CD8-positive, alpha-beta memory T cell (primary cell): ENCODE data around the gene PRDX5. TPM values are rescaled to one million over a fixed set of nuclear protein-coding genes. Genes with fewer than 3 reads are reported as not detected.
A peak's percentile ranks its signal among the peaks of the same experiment; 100 is the strongest.

Source experiments
- CTCF ChIA-PET: fragments of 350-600 bp; sonication (Branson Sonifier 250); formaldehyde crosslinking; loops from one replicate; lab custom pipeline; 2021; ENCODE audit warnings: antibody characterized with exemption; lab: Charles Lee
- POLR2A ChIA-PET: fragments of 350-600 bp; sonication (Branson Sonifier 250); formaldehyde crosslinking; loops from one replicate; lab custom pipeline; 2021; ENCODE audit warnings: antibody characterized with exemption; lab: Charles Lee
- DNase-seq, 5 donors: peaks; one replicate each; pipeline versions ENCODE4 v3.0.0 to v3.0.0-alpha.2; 2020 to 2022; ENCODE audit warnings: mixed read lengths in 1 of 5
- H3K27ac ChIP-seq: one replicate; pipeline ENCODE4 v1.7.0; 2013; ENCODE audit warnings: low read depth, mild to moderate bottlenecking, low read length, moderate library complexity
- H3K27me3 ChIP-seq: 2 replicates; pipeline ENCODE4 v1.7.0; 2013; ENCODE audit warnings: low read length, mild to moderate bottlenecking; ENCODE audit not compliant: insufficient read depth, poor library complexity, severe bottlenecking
- H3K36me3 ChIP-seq: 2 replicates; pipeline ENCODE4 v1.7.0; 2013; ENCODE audit warnings: mild to moderate bottlenecking, low read length, moderate library complexity; ENCODE audit not compliant: insufficient read depth
- H3K4me1 ChIP-seq: 2 replicates; pipeline ENCODE4 v1.7.0; 2013; ENCODE audit warnings: mild to moderate bottlenecking, low read length, moderate library complexity; ENCODE audit not compliant: insufficient read depth
- H3K4me3 ChIP-seq: 2 replicates; pipeline ENCODE4 v1.7.0; 2013; ENCODE audit warnings: mild to moderate bottlenecking, low read length
- H3K9me3 ChIP-seq: 2 replicates; pipeline ENCODE4 v1.7.0; 2013; ENCODE audit warnings: mild to moderate bottlenecking, low read length
- H3K27ac Mint-ChIP-seq, 8 donors: one replicate each; pipeline ENCODE4 v1.8.0; 2020 to 2021; ENCODE audit warnings: mixed read lengths in 8 of 8, mild to moderate bottlenecking in 6 of 8, inconsistent platforms in 3 of 8, moderate library complexity in 3 of 8
- H3K27me3 Mint-ChIP-seq, 2 donors: one replicate each; pipeline ENCODE4 v1.8.0; 2020 to 2021; ENCODE audit warnings: mixed read lengths in 2 of 2, mild to moderate bottlenecking in 1 of 2, moderate library complexity in 1 of 2
- H3K36me3 Mint-ChIP-seq, 3 donors: one replicate each; pipeline ENCODE4 v1.8.0; 2020 to 2021; ENCODE audit warnings: mixed read lengths in 3 of 3, inconsistent platforms in 1 of 3, mild to moderate bottlenecking in 1 of 3
- H3K4me1 Mint-ChIP-seq, 3 donors: one replicate each; pipeline ENCODE4 v1.8.0; 2020 to 2021; ENCODE audit warnings: mixed read lengths in 3 of 3, inconsistent platforms in 1 of 3, mild to moderate bottlenecking in 1 of 3
- H3K4me3 Mint-ChIP-seq, 7 donors: one replicate each; pipeline ENCODE4 v1.8.0; 2020 to 2021; ENCODE audit warnings: mixed read lengths in 7 of 7, mild to moderate bottlenecking in 6 of 7, moderate library complexity in 4 of 7, inconsistent platforms in 2 of 7
- H3K9me3 Mint-ChIP-seq, 5 donors: one replicate each; pipeline ENCODE4 v1.8.0; 2020 to 2022; ENCODE audit warnings: mixed read lengths in 5 of 5, mild to moderate bottlenecking in 3 of 5, moderate library complexity in 2 of 5, inconsistent platforms in 1 of 5
- polyA plus RNA-seq: library from polyadenylated mRNA; unstranded; fragments of 300-500 nt; fragmentation: Illumina TruSeq; gene quantifications from one replicate; pipeline ENCODE4 v1.2.3, GENCODE V29; 2021
- total RNA-seq, 2 experiments: library from RNA; stranded (reverse); gene quantifications; one replicate each; pipeline ENCODE4 v1.2.3, GENCODE V29; 2021

The PRDX5 gene
- total and polyA plus RNA-seq, 3 experiments from 2014 or later, result 114 to 170 (median 126) TPM

DNA sequence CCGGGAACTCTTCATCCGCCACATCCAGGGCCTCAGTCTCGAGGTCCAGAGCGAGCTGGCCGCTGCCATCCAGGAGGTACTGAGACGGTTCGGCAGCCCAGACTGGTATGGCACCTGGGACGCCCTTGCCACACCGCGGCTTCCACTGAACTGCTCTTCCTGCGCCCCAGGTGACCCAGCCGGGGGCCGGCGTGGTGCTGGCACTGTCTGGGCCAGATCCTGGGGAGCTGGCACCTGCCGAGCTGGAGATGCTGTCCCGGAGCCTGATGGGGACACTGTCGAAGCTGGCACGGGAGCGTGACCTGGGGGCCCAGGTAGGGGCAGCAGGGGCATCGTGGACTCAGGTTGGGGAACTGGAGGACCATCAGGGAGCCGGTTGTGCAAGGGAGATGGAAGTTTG is 23.5 kb downstream of the PRDX5 start:
- Histone ChIP-seq H3K9me3 (no peaks in the 10 kb centered on the region), H3K27ac (no peak overlapping the region), H3K4me1 (peaks cover 32% of the 10 kb centered on the region), H3K36me3 (peaks cover 7% of the 10 kb centered on the region), H3K4me3 (no peak overlapping the region), H3K27me3 (no peaks in the 10 kb centered on the region)
- Mint-ChIP-seq H3K4me1 (peaks cover 34 to 59% (median 37%) of the 10 kb centered on the region in 3 donors), H3K9me3 (no peaks in the 10 kb centered on the region), H3K4me3 (peak overlapping the region in 6 of 7 donors; percentile 38 to 95 (median 86)), H3K27ac (peak overlapping the region in 6 of 8 donors; percentile 73 to 99 (median 90)), H3K27me3 (peaks cover 0 to 2% of the 10 kb centered on the region in 2 donors), H3K36me3 (peaks cover 0 to 47% (median 7%) of the 10 kb centered on the region in 3 donors)
- POLR2A ChIA-PET, result interaction anchor here (2.1 kb wide), 1 partner anchor 24 kb away, joined by 16 read pairs; the partner anchor contains the start of genes PRDX5 and TRMT112
- CTCF ChIA-PET, result interaction anchor here (0.6 to 6.7 kb wide), 7 partner anchors 9 to 137 kb away, joined by 3 to 42 read pairs (median 10); partner anchors contain the start of genes PRDX5 and TRMT112
- DNase-seq, result no peak

DNA sequence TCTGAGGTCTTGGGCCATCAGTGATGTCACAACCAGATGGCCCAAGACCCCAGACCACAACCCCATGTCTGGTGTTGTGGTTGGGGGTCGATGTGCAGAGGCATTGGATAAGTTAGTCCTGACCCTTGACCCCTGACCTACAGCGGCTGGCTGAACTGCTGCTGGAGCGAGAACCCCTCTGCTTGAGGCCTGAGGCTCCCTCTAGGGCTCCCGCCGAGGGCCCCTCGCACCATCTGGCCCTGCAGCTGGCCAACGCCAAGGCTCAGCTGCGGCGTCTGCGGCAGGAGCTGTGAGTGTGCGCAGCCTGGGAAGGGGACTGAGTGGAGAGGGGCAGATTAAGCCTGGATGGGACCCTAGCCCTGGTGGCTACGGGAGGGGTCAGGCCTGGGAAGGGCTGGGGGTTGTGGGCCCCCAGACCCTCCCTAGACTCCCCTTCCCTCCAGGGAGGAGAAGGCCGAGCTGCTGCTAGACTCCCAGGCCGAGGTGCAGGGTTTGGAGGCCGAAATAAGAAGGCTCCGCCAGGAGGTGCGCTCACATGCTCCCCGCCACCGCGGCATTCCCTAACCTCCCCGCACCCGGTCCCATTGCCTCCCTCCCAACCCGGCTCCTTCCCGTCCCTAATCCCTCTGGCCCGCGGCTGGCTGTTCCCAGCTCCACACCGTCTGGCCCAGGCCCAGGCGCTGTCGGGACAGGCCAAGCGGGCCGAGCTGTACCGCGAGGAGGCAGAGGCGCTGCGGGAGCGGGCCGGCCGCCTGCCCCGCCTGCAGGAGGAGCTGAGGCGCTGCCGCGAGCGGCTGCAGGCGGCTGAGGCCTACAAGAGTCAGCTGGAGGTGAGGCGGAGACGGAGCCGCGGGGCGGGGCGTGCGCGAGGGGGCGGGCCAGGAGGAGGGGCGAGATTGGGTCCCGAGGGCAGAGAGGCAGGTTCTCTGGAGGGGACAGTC is 24.2 kb downstream of the PRDX5 start:
- peaks cover 34 to 59% (median 37%) of the 10 kb centered on the region in 3 donors for H3K4me1 Mint-ChIP-seq

DNA sequence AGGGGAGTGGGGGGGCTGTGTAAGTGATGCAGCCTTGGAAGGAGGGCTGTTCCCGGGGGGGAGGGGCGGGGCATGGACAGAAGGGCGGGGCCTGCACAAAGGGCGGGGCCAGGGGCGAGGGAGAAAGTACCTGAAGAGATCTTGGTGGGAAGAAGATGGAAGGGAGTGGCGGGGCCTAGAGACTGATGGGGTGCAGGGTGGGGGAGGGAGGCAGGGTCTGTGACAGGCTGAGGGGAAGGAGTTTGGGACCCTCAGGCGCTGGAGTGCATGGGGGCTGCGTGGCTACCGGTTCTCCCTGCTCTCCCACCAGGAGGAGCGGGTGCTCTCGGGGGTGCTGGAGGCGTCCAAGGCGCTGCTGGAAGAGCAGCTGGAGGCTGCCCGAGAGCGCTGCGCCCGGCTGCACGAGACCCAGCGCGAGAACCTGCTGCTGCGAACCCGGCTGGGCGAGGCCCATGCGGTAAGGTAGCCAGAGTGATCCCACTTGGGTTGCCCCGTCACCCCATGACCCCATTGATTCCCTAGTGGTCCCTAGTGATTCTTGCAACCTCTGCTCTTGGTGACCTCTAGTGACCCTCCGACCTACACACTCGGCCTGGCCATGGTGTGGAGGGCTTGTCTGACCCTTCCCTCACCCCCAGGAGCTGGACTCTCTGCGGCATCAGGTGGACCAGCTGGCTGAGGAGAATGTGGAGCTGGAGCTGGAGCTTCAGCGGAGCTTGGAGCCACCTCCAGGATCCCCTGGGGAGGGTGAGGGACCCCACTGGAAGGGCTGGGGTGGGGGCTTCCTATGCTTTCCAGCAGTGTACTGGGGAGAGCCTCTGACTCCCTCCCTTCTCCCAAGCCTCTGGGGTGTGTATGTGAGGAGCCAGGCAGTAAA is 25.2 kb downstream of the PRDX5 start:
- Histone ChIP-seq H3K27ac (no peak overlapping the region), H3K27me3 (no peaks in the 10 kb centered on the region), H3K4me3 (no peak overlapping the region), H3K36me3 (peaks cover 7% of the 10 kb centered on the region), H3K9me3 (no peaks in the 10 kb centered on the region), H3K4me1 (peaks cover 32% of the 10 kb centered on the region)
- peaks cover 30 to 50% (median 32%) of the 10 kb centered on the region in 3 donors for H3K4me1 Mint-ChIP-seq
- H3K27ac Mint-ChIP-seq, result peak overlapping the region in 5 of 8 donors; percentile 23 to 82 (median 74)
- no peak for DNase-seq
- ChIA-PET CTCF (interaction anchor here (1.0 to 6.7 kb wide), 6 partner anchors 11 to 138 kb away, joined by 3 to 42 read pairs (median 10); partner anchors contain the start of genes PRDX5 and TRMT112), POLR2A (interaction anchor here (0.7 to 2.1 kb wide), 3 partner anchors 12 to 25 kb away, joined by 3 to 16 read pairs (median 5); partner anchors contain the start of genes PRDX5, RPS6KA4 and TRMT112)
- no peaks in the 10 kb centered on the region for H3K9me3 Mint-ChIP-seq
- H3K4me3 Mint-ChIP-seq, result peak overlapping the region in 5 of 7 donors; percentile 16 to 70 (median 41)
- H3K36me3 Mint-ChIP-seq, result peaks cover 0 to 44% (median 5%) of the 10 kb centered on the region in 3 donors
- H3K27me3 Mint-ChIP-seq, result peaks cover 0 to 2% of the 10 kb centered on the region in 2 donors

More for the DNA sequence above, 24.2 kb downstream of the PRDX5 start:
- Mint-ChIP-seq H3K9me3 (no peaks in the 10 kb centered on the region), H3K4me3 (peak overlapping the region in 6 of 7 donors; percentile 27 to 87 (median 58)), H3K36me3 (peaks cover 0 to 48% (median 7%) of the 10 kb centered on the region in 3 donors), H3K27me3 (peaks cover 0 to 2% of the 10 kb centered on the region in 2 donors), H3K27ac (peak overlapping the region in 5 of 8 donors; percentile 23 to 79 (median 74))
- H3K36me3 ChIP-seq, result peaks cover 7% of the 10 kb centered on the region
- DNase-seq, result peak; percentile 81 to 87 (median 85)
- peak overlapping the region; percentile 54 for H3K27ac ChIP-seq
- no peaks in the 10 kb centered on the region for H3K9me3 ChIP-seq
- H3K4me1 ChIP-seq, result peaks cover 32% of the 10 kb centered on the region
- CTCF ChIA-PET, result interaction anchor here (0.9 to 6.7 kb wide), 7 partner anchors 10 to 137 kb away, joined by 3 to 42 read pairs (median 10); partner anchors contain the start of genes PRDX5 and TRMT112
- H3K4me3 ChIP-seq, result peak overlapping the region; percentile 15
- H3K27me3 ChIP-seq, result no peaks in the 10 kb centered on the region
- POLR2A ChIA-PET, result interaction anchor here (0.7 to 2.1 kb wide), 3 partner anchors 11 to 24 kb away, joined by 3 to 16 read pairs (median 5); partner anchors contain the start of genes PRDX5, RPS6KA4 and TRMT112

DNA sequence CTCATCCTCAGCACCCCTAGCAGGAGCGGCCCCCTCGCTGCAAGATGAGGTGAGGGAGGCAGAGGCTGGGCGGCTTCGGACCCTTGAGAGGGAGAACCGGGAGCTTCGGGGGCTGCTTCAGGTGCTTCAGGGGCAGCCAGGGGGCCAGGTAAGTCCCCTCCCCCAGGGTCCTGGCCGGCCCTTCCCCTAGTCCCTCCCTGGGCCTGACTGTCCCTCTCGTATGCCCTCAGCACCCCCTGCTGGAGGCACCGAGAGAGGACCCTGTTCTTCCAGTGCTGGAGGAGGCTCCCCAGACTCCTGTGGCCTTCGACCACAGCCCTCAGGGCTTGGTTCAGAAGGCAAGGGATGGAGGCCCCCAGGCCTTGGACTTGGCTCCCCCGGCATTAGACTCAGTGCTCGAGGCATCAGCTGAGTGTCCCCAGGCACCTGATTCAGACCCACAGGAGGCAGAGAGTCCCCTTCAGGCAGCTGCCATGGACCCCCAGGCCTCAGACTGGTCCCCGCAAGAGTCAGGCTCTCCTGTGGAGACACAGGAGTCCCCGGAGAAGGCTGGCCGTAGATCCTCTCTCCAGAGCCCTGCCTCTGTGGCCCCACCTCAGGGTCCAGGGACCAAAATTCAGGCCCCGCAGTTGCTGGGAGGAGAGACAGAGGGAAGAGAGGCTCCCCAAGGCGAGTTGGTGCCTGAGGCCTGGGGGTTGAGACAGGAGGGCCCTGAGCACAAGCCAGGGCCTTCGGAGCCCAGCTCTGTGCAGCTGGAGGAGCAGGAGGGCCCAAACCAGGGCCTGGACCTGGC is 26.0 kb downstream of the PRDX5 start:
- no peak overlapping the region for H3K4me3 Mint-ChIP-seq
- H3K36me3 Mint-ChIP-seq, result peaks cover 0 to 45% (median 5%) of the 10 kb centered on the region in 3 donors
- no peak overlapping the region for H3K27ac ChIP-seq
- H3K4me1 ChIP-seq, result peaks cover 29% of the 10 kb centered on the region
- ChIA-PET POLR2A (interaction anchor here (0.8 kb wide), 1 partner anchor 13 kb away, joined by 3 read pairs; no protein-coding TSS in a partner anchor), CTCF (interaction anchor here (1.1 to 6.7 kb wide), 3 partner anchors 12 to 27 kb away, joined by 4 to 42 read pairs (median 5); partner anchors contain the start of genes PRDX5 and TRMT112)
- H3K4me1 Mint-ChIP-seq, result peaks cover 26 to 45% (median 29%) of the 10 kb centered on the region in 3 donors
- H3K9me3 ChIP-seq, result no peaks in the 10 kb centered on the region
- H3K27me3 ChIP-seq, result no peaks in the 10 kb centered on the region
- no peaks in the 10 kb centered on the region for H3K9me3 Mint-ChIP-seq
- H3K4me3 ChIP-seq, result no peak overlapping the region
- DNase-seq, result no peak
- peaks cover 7% of the 10 kb centered on the region for H3K36me3 ChIP-seq
- H3K27ac Mint-ChIP-seq, result no peak overlapping the region
- H3K27me3 Mint-ChIP-seq, result peaks cover 0 to 2% of the 10 kb centered on the region in 2 donors

DNA sequence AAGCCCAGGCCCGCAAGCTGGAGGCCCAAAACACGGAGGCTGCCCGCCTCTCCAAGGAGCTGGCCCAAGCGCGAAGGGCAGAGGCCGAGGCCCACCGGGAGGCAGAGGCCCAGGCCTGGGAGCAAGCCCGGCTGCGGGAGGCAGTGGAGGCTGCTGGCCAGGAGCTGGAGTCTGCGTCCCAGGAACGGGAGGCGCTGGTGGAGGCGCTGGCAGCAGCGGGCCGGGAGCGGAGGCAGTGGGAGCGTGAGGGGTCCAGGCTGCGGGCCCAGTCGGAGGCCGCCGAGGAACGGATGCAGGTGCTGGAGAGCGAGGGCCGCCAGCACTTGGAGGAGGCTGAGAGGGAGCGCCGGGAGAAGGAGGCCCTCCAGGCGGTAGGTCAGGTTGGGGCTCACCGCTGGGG is 26.9 kb downstream of the PRDX5 start:
- Histone ChIP-seq H3K9me3 (no peaks in the 10 kb centered on the region), H3K4me3 (no peak overlapping the region), H3K27me3 (no peaks in the 10 kb centered on the region), H3K4me1 (peaks cover 20% of the 10 kb centered on the region), H3K27ac (no peak overlapping the region), H3K36me3 (peaks cover 7% of the 10 kb centered on the region)
- Mint-ChIP-seq H3K36me3 (peaks cover 0 to 46% (median 5%) of the 10 kb centered on the region in 3 donors), H3K4me1 (peaks cover 17 to 36% (median 20%) of the 10 kb centered on the region in 3 donors), H3K27me3 (peaks cover 0 to 2% of the 10 kb centered on the region in 2 donors), H3K9me3 (no peaks in the 10 kb centered on the region), H3K4me3 (no peak overlapping the region), H3K27ac (peak overlapping the region in 1 of 8 donors; percentile 37)
- ChIA-PET POLR2A (interaction anchor here (0.8 kb wide), 1 partner anchor 13 kb away, joined by 3 read pairs; no protein-coding TSS in a partner anchor), CTCF (interaction anchor here (1.1 to 1.6 kb wide), 2 partner anchors 11 to 27 kb away, joined by 4 to 5 read pairs; partner anchors contain the start of genes PRDX5 and TRMT112)
- no peak for DNase-seq

DNA sequence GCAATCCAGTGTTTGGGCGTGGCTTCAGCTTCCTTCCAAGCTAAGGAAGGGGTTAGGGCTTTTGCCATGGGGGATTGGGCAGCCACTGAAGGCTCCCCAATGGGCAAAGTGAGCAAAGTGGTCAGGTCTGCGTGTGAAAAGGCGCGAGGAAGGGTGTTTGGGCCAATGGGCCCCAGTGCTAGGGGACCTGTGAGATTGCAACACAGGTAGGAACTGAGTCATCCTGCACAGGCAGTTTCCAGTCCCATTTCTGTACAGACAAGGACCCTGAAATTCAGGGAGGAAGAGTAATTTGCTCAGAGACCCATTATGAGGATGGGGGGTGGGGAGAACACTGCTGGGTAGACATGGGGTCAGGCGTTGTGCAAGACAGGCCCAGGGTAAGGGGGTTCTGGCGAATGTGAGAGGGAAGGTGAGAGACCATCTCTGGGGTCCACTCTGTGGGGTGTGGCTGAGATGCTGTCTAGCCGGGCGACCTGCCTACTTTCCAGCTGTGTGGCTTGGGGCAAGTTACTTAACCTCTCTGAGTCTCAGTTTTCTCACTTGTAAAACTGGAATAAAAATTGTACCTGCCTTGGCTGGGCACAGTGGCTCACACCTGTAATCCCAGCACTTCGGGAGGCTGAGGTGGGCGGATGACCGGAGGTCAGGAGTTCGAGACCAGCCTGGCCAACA is 29.4 kb downstream of the PRDX5 start:
- Histone ChIP-seq H3K36me3 (peaks cover 7% of the 10 kb centered on the region), H3K9me3 (no peaks in the 10 kb centered on the region), H3K4me1 (peaks cover 1% of the 10 kb centered on the region), H3K27me3 (no peaks in the 10 kb centered on the region), H3K4me3 (no peak overlapping the region), H3K27ac (no peak overlapping the region)
- Mint-ChIP-seq H3K4me1 (peaks cover 4 to 13% (median 8%) of the 10 kb centered on the region in 3 donors), H3K27ac (peak overlapping the region in 3 of 8 donors; percentile 33 to 60 (median 50)), H3K4me3 (no peak overlapping the region), H3K36me3 (peaks cover 0 to 49% (median 5%) of the 10 kb centered on the region in 3 donors), H3K27me3 (peaks cover 0 to 2% of the 10 kb centered on the region in 2 donors), H3K9me3 (no peaks in the 10 kb centered on the region)
- POLR2A ChIA-PET, result no interaction called here
- no peak for DNase-seq
- CTCF ChIA-PET, result no interaction called here
